ENCODE data around the gene MIR17HG.
"Not testable (repeated sequence)": the region's sequence is repeated elsewhere in the genome, so short reads cannot be mapped to it uniquely, and the experiment has no call there.

MIR17HG gene

GRCh38 chr13:91347202-91347995 is at the start of gene MIR17HG:
Gene MIR17HG (plus strand): TSS chr13:91347687.
- DNase-seq: peak; percentile 87
- in situ Hi-C loops (cut with HindIII; ENCODE audit: low pct_ligation_motif_present, low pct_unique_long_range_greater_than_20kb, low sequenced_read_pairs): no loop called here

- in situ Hi-C loops (cut with HindIII; ENCODE audit: low pct_ligation_motif_present, low pct_unique_long_range_greater_than_20kb, low sequenced_read_pairs): no loop called here
- DNase-seq: no peak
Measured at GRCh38 chr13:91298060-91298459, 49.4 kb upstream of the MIR17HG start.

- DNase-seq: no peak
- in situ Hi-C loops (cut with HindIII; ENCODE audit: low pct_ligation_motif_present, low pct_unique_long_range_greater_than_20kb, low sequenced_read_pairs): no loop called here
Measured at GRCh38 chr13:91302111-91302510, 45.4 kb upstream of the MIR17HG start.

- no peak for DNase-seq
- in situ Hi-C loops (cut with HindIII; ENCODE audit: low pct_ligation_motif_present, low pct_unique_long_range_greater_than_20kb, low sequenced_read_pairs): no loop called here
Measured at GRCh38 chr13:91303031-91303430, 44.5 kb upstream of the MIR17HG start.

GRCh38 chr13:91304741-91305140 is 42.7 kb upstream of the MIR17HG start:
- DNase-seq: no peak
- in situ Hi-C loops (cut with HindIII; ENCODE audit: low pct_ligation_motif_present, low pct_unique_long_range_greater_than_20kb, low sequenced_read_pairs): no loop called here

- DNase-seq: no peak
- in situ Hi-C loops (cut with HindIII; ENCODE audit: low pct_ligation_motif_present, low pct_unique_long_range_greater_than_20kb, low sequenced_read_pairs): no loop called here
Measured at GRCh38 chr13:91305652-91306051, 41.8 kb upstream of the MIR17HG start.

GRCh38 chr13:91307887-91308286 is 39.6 kb upstream of the MIR17HG start:
- in situ Hi-C loops (cut with HindIII; ENCODE audit: low pct_ligation_motif_present, low pct_unique_long_range_greater_than_20kb, low sequenced_read_pairs): no loop called here
- DNase-seq: no peak

GRCh38 chr13:91308299-91308698 is 39.2 kb upstream of the MIR17HG start:
- in situ Hi-C loops (cut with HindIII; ENCODE audit: low pct_ligation_motif_present, low pct_unique_long_range_greater_than_20kb, low sequenced_read_pairs): no loop called here
- peak; percentile 5 for DNase-seq

- no peak for DNase-seq
- in situ Hi-C loops (cut with HindIII; ENCODE audit: low pct_ligation_motif_present, low pct_unique_long_range_greater_than_20kb, low sequenced_read_pairs): no loop called here
Measured at GRCh38 chr13:91311491-91311890, 36.0 kb upstream of the MIR17HG start.

GRCh38 chr13:91312324-91312723 is 35.2 kb upstream of the MIR17HG start:
- in situ Hi-C loops (cut with HindIII; ENCODE audit: low pct_ligation_motif_present, low pct_unique_long_range_greater_than_20kb, low sequenced_read_pairs): no loop called here
- no peak for DNase-seq

- peak; percentile 8 for DNase-seq
- in situ Hi-C loops (cut with HindIII; ENCODE audit: low pct_ligation_motif_present, low pct_unique_long_range_greater_than_20kb, low sequenced_read_pairs): no loop called here
Measured at GRCh38 chr13:91313103-91313502, 34.4 kb upstream of the MIR17HG start.

- no peak for DNase-seq
- in situ Hi-C loops (cut with HindIII; ENCODE audit: low pct_ligation_motif_present, low pct_unique_long_range_greater_than_20kb, low sequenced_read_pairs): no loop called here
Measured at GRCh38 chr13:91313581-91313980, 33.9 kb upstream of the MIR17HG start.

- DNase-seq: no peak
- in situ Hi-C loops (cut with HindIII; ENCODE audit: low pct_ligation_motif_present, low pct_unique_long_range_greater_than_20kb, low sequenced_read_pairs): no loop called here
Measured at GRCh38 chr13:91314888-91315287, 32.6 kb upstream of the MIR17HG start.

- in situ Hi-C loops (cut with HindIII; ENCODE audit: low pct_ligation_motif_present, low pct_unique_long_range_greater_than_20kb, low sequenced_read_pairs): no loop called here
- no peak for DNase-seq
Measured at GRCh38 chr13:91318886-91319285, 28.6 kb upstream of the MIR17HG start.

GRCh38 chr13:91319996-91320395 is 27.5 kb upstream of the MIR17HG start:
- in situ Hi-C loops (cut with HindIII; ENCODE audit: low pct_ligation_motif_present, low pct_unique_long_range_greater_than_20kb, low sequenced_read_pairs): no loop called here

GRCh38 chr13:91320990-91321389 is 26.5 kb upstream of the MIR17HG start:
- in situ Hi-C loops (cut with HindIII; ENCODE audit: low pct_ligation_motif_present, low pct_unique_long_range_greater_than_20kb, low sequenced_read_pairs); DNase-seq: not testable (repeated sequence)

More at GRCh38 chr13:91319996-91320395, 27.5 kb upstream of the MIR17HG start:
- no peak for DNase-seq

- no peak for DNase-seq
- in situ Hi-C loops (cut with HindIII; ENCODE audit: low pct_ligation_motif_present, low pct_unique_long_range_greater_than_20kb, low sequenced_read_pairs): no loop called here
Measured at GRCh38 chr13:91323349-91323748, 24.1 kb upstream of the MIR17HG start.

GRCh38 chr13:91326146-91326545 is 21.3 kb upstream of the MIR17HG start:
- no peak for DNase-seq
- in situ Hi-C loops (cut with HindIII; ENCODE audit: low pct_ligation_motif_present, low pct_unique_long_range_greater_than_20kb, low sequenced_read_pairs): no loop called here

GRCh38 chr13:91328726-91329125 is 18.8 kb upstream of the MIR17HG start:
- in situ Hi-C loops (cut with HindIII; ENCODE audit: low pct_ligation_motif_present, low pct_unique_long_range_greater_than_20kb, low sequenced_read_pairs): no loop called here
- DNase-seq: no peak

- no peak for DNase-seq
- in situ Hi-C loops (cut with HindIII; ENCODE audit: low pct_ligation_motif_present, low pct_unique_long_range_greater_than_20kb, low sequenced_read_pairs): no loop called here
Measured at GRCh38 chr13:91329733-91330132, 17.8 kb upstream of the MIR17HG start.
